HK-2 (cell line): Measurements from ENCODE around the gene UTRN.

Experiments used
- DNase-seq: peaks from one replicate; pipeline ENCODE4 v3.0.0-alpha.2; 2018; ENCODE audit not compliant: unreplicated experiment

UTRN gene

GRCh38 chr6:144283646-144284477 is 1.3 kb upstream of the UTRN start:
- no peak for DNase-seq

DNA sequence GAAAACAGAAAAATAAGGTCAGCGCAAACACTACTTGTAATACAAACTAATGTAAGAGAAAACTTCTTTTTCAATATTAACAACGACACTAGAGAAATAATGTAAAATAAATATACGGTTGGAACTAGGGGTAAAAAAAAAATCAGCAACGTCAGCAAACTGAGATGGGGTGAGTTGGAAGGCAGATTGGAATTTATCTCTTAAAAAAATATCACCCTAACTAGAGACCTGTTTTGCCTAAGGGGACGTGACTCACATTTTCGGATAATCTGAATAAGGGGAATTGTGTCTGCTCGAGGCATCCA is 705 bp upstream of the UTRN start:
- no peak for DNase-seq

GRCh38 chr6:144285548-144285797 is 338 bp downstream of the UTRN start:
- no peak for DNase-seq

DNA sequence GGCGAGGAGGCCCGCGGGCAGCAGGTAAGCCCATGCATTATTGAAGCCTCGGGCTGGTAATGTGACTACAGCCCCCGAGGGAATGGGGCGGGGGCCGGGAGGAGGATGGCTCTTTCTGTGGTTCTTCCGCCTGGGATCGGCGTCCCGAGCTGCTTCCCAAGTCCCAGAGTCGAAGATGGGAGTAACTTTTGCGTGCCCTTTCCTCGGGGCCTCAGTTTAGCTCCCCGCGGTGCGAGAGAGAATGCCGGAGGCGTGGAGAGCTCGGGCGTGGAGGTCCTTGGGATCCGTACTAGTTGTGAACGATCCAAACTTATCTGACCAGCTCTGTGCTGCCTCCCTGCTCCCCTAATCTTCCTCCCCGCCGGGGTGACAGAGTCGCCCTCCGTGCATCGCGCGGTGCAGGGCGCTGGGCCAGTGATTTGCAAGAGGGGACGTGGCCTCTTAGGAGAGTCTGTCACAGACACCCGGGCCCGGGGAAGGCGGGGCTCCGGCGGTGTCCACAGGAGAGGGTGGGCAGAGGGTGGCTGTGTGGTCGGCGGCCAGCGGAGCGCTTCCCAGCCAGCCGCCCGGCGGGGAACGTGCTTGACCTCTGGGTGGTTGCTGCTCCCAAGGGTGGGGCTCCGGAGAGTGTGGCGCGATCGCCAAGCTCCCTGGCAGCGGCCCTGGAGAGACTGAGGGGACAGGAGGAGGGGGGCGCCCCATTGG is 815 bp downstream of the UTRN start:
- peak; percentile 82 for DNase-seq

- peak; percentile 85 for DNase-seq
Measured at GRCh38 chr6:144286503-144287393, 1.6 kb downstream of the UTRN start.

DNA sequence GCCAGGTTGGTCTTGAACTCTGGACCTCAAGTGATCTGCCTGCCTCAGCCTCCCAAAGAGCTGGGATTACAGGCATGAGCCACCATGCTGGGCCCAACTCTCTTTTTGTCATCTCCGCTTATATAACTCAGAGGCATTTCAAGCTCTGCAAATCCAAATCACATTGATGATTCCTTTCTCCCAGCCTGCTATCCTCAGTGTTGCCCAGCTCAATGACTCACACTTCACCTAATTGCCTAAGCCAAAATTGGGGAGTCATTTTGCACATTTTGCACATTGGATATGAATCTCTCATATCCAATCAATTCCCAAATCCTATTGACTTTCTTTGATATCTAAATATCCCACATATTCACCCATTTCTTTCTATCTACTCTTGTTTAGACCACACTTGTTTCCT is 3.9 kb downstream of the UTRN start:
- no peak for DNase-seq

GRCh38 chr6:144292372-144292771 is 7.2 kb downstream of the UTRN start:
- no peak for DNase-seq

DNA sequence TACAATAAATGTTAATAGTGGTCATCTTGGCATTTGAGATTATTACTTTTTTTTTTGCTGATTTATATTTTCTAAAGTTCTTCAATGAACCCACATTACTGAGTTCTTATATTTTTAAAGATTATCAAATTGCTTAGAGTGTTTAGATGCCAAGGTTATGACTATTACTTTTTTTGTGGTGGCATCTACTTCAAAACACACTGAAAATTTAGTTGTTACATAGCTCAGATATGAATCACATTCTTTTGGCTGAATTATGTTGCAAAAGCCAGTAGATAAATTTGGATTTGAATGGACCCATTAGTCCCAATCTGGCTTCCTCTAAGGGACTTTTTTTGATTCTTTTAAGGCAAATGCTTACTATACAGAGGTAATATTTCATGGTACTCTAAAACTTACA is 8.9 kb downstream of the UTRN start:
- DNase-seq = no peak

DNA sequence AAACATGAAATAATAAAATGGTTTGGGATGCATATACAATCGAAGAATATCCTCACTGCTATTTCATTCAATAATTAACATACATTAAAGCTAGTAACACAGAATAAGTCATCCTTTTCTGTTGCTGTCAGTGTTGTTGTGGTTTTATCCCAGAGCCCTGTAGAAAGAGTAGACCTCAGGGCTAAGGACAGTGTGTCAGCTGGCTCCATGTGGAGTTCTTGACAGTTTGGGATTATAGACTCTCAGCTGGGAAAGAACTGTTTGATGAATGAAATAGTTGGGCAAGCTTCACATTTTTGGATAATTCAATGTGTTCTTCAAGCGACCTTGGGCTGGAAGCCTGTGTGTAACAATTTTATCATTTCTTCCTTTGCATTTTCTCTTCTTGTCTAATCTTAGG is 10.1 kb downstream of the UTRN start:
- DNase-seq = no peak

DNA sequence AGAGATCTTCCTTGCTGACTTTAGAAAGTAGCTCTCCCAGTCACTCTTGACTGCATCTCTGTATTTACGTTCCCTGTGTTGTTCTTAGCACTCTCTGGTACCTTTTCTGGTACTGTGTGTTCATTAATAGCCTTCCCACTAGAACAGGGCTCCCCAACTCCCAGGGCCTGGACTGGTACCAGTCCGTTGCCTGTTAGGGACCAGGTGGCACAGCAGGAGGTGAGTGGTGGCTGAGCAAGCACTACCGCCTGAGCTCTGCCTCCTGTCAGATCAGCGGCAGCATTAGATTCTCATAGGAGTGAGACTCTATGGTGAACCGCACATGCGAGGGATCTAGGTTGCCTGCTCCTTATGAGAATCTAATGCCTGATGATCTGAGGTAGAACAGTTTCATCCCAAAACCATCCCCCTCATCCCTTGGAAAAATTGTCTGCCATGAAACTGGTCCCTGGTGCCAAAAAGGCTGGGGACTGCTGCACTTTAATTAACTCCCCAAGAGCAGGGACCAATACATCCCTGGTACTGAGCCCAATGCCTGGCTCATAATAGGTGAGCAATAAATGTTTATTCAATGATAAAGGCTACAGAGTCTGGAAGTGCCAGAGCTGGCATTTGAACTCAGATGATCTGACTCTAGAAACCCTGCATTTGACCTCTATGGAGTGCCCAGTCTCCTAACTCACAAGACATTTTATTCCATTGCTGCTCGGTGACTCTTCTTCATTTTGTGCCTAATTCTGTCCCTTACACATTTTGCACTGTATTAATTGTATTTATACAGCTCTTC is 11.0 kb downstream of the UTRN start:
- DNase-seq = no peak

DNA sequence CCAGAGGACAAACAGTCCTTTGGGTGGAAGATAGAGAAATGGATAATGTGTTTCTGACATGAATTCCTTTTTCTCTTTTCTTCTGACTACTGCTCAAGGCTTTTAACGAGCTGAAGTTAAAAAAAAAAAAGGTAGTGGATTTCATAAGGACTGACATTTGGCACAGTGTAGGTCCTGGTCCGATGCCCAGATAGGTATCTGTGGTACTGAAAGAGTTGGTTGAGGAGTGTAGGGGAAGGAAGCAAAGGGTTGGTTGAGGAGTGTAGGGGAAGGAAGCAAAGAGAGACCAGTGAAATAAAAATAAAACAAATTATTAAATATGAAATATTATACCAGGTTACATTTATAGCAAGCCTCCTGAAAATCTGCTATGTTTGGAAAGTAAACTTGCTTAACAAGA is 11.8 kb downstream of the UTRN start:
- no peak for DNase-seq

DNA sequence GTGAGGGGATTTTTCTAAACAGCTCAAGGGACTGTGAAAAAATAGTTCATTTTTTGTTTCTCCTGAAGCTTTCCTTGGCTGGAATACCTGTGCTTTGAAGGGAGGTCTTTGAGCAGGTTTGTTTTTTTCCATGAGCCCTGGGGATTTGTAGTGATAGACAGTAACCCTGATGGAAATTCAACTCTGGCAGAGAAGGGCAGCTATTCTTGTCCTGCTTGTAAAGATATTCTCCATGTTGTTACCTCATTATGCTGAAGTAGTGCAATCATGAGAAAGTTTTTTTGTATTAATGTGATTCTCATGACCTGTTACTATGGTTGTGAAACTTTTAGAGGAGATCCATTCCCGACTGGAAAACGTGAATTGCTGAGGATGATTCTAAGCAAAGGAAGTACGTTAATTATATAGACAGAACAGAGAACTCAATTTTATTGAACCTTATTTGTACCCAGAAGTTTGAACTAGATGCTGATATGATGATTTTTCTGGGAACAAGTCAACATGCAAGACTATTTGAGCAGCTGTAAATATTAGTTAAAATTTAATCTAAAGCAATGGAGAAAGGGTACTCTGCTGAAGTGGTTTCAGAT is 12.5 kb downstream of the UTRN start:
- DNase-seq = no peak

DNA sequence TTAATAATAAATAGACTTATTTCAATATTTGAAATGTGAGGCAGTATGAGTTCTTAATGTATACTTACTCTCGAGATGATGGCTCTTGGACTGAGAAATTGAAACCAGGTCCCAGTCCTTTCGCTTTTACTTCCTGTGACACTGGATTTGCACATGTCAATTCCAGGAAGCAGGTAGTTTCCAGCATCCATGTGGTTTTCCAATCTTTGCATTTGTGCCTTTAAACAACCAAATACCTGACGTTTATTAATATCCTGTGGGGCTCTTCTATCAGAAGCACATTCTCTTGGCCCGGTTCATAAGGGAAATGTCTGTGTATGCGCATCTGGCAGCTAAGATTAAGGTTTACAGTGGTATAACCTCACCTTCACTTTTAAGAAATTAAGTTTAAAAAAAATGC is 13.1 kb downstream of the UTRN start:
- DNase-seq = no peak

DNA sequence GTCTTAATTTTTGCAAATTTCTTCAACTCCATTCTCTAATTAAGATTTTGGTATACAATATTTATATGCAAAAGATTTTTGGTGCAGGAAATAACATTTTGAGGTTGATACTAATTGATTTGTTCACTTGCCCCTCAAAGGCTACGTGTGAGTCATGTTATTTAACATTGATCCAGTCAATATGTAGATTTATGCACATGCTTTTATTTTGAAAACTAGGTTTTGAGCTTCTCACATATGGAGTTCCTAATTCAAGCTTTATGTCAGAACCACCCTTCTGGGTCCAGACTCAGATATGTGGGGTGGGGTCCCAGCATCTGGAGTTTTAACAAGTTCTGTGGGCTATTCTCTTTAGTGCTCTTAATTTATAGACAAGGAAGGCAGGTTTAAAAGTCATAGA is 13.8 kb downstream of the UTRN start:
- no peak for DNase-seq

DNA sequence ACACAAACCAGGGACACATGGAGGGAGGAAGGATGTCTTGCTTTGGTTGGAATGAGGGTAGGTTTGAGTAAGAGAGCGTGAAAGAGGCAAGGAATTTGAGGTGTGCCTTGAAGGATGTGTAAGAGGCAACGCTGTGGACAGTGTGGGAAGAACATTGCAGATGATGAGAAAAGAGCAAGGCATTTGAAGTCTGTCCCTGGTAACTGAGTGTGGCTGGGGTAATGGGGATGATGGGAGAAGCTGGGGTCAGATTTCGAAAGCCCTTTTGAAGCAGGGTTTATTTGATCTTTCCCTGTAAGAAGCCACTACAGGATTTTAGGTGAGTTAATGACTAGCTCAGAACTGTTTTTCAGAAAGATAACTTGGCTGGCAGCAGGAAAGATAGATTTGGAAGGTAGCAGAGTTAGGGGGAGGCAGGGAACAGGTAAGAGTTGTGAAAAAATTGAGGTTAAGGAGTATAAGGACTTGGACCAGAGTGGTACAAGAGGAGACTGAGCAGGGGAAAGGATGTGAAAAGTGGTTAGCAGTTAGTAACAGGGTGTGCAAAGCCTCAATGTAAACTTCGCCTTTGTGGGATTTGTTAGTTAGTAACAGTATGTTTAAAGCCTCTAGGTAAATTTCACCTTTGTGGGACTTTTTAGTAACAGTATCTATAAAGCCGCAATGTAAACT is 17.7 kb downstream of the UTRN start:
- no peak for DNase-seq

DNA sequence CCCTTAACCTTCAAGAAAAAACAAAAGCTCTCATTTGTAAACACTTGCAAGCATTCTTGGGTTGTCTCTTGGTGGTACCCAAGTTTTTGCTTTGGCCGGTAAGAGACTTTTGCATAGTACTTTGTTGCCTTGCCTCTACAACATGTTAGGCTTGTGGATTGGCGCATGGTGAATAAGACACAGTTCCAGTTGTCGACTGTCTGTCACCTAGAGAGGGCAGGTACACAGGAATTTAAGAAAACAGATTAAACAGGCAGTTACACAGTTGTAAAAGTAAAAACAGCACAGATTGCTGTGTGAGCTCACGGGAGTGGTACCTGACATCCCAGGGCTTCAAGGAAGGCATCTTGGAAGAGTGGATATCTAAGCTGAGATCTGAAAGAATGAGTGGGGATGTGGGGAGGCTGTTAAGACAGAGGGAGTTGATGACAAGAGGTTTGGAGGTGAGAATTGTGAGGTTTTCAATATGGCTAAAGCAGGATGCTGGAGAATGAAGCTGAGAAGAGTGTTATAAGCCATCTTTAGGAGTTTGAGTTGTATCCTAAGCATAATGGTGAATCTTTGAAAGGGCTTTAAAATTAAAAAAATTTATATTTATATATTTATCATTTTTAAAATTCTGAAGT is 19.2 kb downstream of the UTRN start:
- DNase-seq = no peak

GRCh38 chr6:144305567-144305966 is 20.4 kb downstream of the UTRN start:
- no peak for DNase-seq

DNA sequence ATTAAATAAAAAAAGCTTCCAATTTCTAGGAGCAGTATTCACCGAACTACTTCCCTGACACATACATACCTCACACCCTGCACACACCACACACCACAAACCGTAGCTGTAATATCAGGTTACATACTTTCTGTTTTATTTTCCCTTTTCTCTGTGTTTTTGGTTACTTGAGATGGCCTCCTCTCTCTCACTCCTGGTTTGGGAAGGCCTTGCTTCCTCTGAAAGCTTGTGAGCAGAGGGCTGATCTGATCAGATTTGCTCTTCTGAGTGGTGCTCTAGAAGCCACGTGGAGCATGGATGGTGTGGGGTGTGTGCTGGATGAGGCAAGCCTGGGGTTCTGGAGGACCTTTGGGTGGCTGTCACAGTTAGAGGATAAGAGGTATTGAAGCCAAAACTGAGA is 20.9 kb downstream of the UTRN start:
- DNase-seq = no peak

DNA sequence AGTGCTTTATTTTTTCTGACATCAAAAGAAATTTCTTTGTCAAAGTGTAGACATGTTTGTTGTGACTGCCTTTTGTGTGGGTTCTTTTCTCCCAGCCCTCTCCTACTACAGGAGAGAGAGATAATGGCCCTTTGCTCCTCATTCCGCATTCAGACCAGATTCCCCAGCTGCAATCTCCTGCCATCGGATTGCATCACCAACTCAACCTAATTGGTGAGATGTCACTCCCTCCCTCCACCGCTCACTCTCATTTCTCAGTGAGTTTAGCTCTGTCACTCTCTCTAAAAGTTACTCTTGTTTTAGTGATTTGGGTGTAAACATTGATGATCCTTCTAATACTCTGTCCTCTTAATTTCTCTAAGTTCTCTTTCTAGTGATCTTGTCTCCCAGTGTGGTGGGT is 22.7 kb downstream of the UTRN start:
- DNase-seq = no peak

GRCh38 chr6:144310765-144311164 is 25.6 kb downstream of the UTRN start:
- no peak for DNase-seq

DNA sequence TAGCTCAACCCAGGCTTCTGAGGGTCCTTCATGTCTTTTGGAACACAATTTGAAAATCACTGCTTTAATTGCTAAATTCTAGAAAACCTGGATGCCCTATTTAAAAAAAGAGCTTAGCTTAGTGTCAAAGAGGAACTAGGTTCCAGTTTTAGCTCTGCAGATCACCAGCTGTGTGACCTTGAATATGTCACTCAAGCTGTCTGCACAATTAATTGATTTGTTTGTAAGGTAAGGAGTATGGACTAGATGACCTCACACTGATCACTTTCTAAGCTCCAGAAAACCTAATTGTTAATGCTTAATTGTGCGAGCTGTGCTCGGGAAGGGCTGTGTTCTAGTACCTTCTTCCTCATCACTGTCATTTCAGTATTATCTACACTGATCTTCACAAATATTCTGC is 26.2 kb downstream of the UTRN start:
- no peak for DNase-seq
